ENCODE data around the gene GALNT14.

GRCh38 chr2:30968660-30969397, 169.4 kb downstream of the GALNT14 start:
- TF ChIP-seq CTCF (IDR thresholded peaks at IDR 0.05; ENCODE audit: control extremely low read depth in 1 of 3, insufficient read depth in 1 of 3, low read depth in 1 of 3, low read length in 3 of 3): no peak
- TF ChIP-seq EZH2 (IDR thresholded peaks at IDR 0.05; ENCODE audit: low read depth, low read length, severe bottlenecking): no peak
- no peak for TF ChIP-seq EP300 (IDR thresholded peaks at IDR 0.05; ENCODE audit: borderline replicate concordance in 1 of 2, low read depth in 2 of 2, low read length in 2 of 2)
- TF ChIP-seq CBX5 (IDR thresholded peaks at IDR 0.05; ENCODE audit: low read depth, low read length): no peak
- no peak for TF ChIP-seq POLR2A (IDR thresholded peaks at IDR 0.05; ENCODE audit: control extremely low read depth in 1 of 2, low read depth in 2 of 2, low read length in 2 of 2)
- no peak for TF ChIP-seq JUND (IDR thresholded peaks at IDR 0.05; ENCODE audit: low read length)
- TF ChIP-seq RFX5 (IDR thresholded peaks at IDR 0.05; ENCODE audit: borderline replicate concordance, low read depth, low read length): no peak
- TF ChIP-seq RNF2 (IDR thresholded peaks at IDR 0.05; ENCODE audit: borderline replicate concordance, low read depth, low read length, missing control alignments, poor library complexity, severe bottlenecking): no peak
- TF ChIP-seq NANOG (IDR thresholded peaks at IDR 0.05; ENCODE audit: insufficient read depth, low read depth, low read length, poor library complexity, severe bottlenecking): no peak
- no peak for TF ChIP-seq RAD21 (IDR thresholded peaks at IDR 0.05 in 1 of 2, conservative IDR thresholded peaks at IDR 0.05 in 1 of 2; ENCODE audit: low read depth in 2 of 2, low read length in 2 of 2)
- TF ChIP-seq TBP (IDR thresholded peaks at IDR 0.05; ENCODE audit: low read depth, low read length): no peak
- TF ChIP-seq CREB1 (IDR thresholded peaks at IDR 0.05): no peak
- TF ChIP-seq POLR2AphosphoS5 (IDR thresholded peaks at IDR 0.05; ENCODE audit: low read depth, low read length): no peak

Measured in H1 (cell line).